ENCODE data around the gene GAB1.
"Not testable (repeated sequence)": the region's sequence is repeated elsewhere in the genome, so short reads cannot be mapped to it uniquely, and the experiment has no call there.

Gene GAB1

GRCh38 chr4:143337600-143338287 lies 1.1 kb downstream of the GAB1 start:
- in situ Hi-C loops (cut with HindIII; ENCODE audit: low sequenced_read_pairs): no loop called here

GRCh38 chr4:143338313-143338712 lies 1.6 kb downstream of the GAB1 start:
- in situ Hi-C loops (cut with HindIII; ENCODE audit: low sequenced_read_pairs): no loop called here

- in situ Hi-C loops (cut with HindIII; ENCODE audit: low sequenced_read_pairs): no loop called here
Observed at GRCh38 chr4:143339497-143339896, 2.8 kb downstream of the GAB1 start.

GRCh38 chr4:143341186-143341755 lies 4.6 kb downstream of the GAB1 start:
- in situ Hi-C loops (cut with HindIII; ENCODE audit: low sequenced_read_pairs): no loop called here

GRCh38 chr4:143343276-143343831 lies 6.7 kb downstream of the GAB1 start:
- in situ Hi-C loops (cut with HindIII; ENCODE audit: low sequenced_read_pairs): no loop called here

GRCh38 chr4:143344041-143344440 lies 7.4 kb downstream of the GAB1 start:
- in situ Hi-C loops (cut with HindIII; ENCODE audit: low sequenced_read_pairs): no loop called here

GRCh38 chr4:143344774-143345173 lies 8.1 kb downstream of the GAB1 start:
- in situ Hi-C loops (cut with HindIII; ENCODE audit: low sequenced_read_pairs): no loop called here

GRCh38 chr4:143345356-143345755 lies 8.7 kb downstream of the GAB1 start:
- in situ Hi-C loops (cut with HindIII; ENCODE audit: low sequenced_read_pairs): no loop called here

- in situ Hi-C loops (cut with HindIII; ENCODE audit: low sequenced_read_pairs): no loop called here
Observed at GRCh38 chr4:143346206-143346605, 9.5 kb downstream of the GAB1 start.

GRCh38 chr4:143347484-143348111 lies 10.9 kb downstream of the GAB1 start:
- in situ Hi-C loops (cut with HindIII; ENCODE audit: low sequenced_read_pairs): no loop called here

GRCh38 chr4:143348233-143349077 lies 11.8 kb downstream of the GAB1 start:
- in situ Hi-C loops (cut with HindIII; ENCODE audit: low sequenced_read_pairs): no loop called here

- in situ Hi-C loops (cut with HindIII; ENCODE audit: low sequenced_read_pairs): not testable (repeated sequence)
Observed at GRCh38 chr4:143349858-143350527, 13.3 kb downstream of the GAB1 start.

GRCh38 chr4:143351149-143351691 lies 14.5 kb downstream of the GAB1 start:
- in situ Hi-C loops (cut with HindIII; ENCODE audit: low sequenced_read_pairs): no loop called here

- in situ Hi-C loops (cut with HindIII; ENCODE audit: low sequenced_read_pairs): no loop called here
Observed at GRCh38 chr4:143351774-143352451, 15.2 kb downstream of the GAB1 start.

GRCh38 chr4:143352720-143353119 lies 16.0 kb downstream of the GAB1 start:
- in situ Hi-C loops (cut with HindIII; ENCODE audit: low sequenced_read_pairs): no loop called here

GRCh38 chr4:143353797-143354196 lies 17.1 kb downstream of the GAB1 start:
- in situ Hi-C loops (cut with HindIII; ENCODE audit: low sequenced_read_pairs): no loop called here

- in situ Hi-C loops (cut with HindIII; ENCODE audit: low sequenced_read_pairs): no loop called here
Observed at GRCh38 chr4:143354990-143355389, 18.3 kb downstream of the GAB1 start.

GRCh38 chr4:143355540-143356217 lies 19.0 kb downstream of the GAB1 start:
- in situ Hi-C loops (cut with HindIII; ENCODE audit: low sequenced_read_pairs): no loop called here

- in situ Hi-C loops (cut with HindIII; ENCODE audit: low sequenced_read_pairs): no loop called here
Observed at GRCh38 chr4:143356493-143356892, 19.8 kb downstream of the GAB1 start.

All from DLD1 (cell line).